Measurements from ENCODE around the gene UNC13A.

UNC13A gene

DNA sequence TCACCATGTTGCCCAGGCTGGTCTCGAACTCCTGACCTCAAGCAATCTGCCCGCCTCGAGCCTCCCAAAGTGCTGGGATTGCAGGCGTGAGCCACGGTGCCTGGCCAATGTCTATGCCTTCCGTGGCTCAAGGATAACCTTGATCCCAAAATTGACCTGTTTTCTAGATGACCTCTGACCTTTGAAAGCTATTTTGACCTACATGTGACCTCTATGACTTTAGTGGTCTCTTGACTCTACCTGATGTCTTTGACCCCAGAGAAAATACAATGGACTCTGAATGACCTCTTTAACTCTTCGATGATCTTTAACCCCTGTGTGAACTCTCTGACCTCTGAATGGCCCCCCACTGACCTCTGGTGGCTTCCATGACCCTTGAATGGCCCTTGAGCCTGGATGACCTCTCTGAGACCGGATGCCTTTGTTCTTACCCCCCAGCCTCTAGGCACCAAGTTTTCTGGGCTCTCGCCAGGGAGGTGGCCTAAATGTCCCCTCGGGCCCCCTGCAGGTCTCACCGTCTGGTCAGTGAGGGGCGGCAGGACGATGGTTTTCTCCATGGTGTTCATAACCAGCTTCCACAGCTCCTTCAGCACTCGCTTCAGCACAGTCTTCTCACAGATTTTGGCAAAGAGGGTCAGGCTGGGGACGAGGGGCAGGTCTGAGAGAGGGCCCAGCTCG, 63.7 kb downstream of the UNC13A start:
- TF ChIP-seq, protein P1, sequence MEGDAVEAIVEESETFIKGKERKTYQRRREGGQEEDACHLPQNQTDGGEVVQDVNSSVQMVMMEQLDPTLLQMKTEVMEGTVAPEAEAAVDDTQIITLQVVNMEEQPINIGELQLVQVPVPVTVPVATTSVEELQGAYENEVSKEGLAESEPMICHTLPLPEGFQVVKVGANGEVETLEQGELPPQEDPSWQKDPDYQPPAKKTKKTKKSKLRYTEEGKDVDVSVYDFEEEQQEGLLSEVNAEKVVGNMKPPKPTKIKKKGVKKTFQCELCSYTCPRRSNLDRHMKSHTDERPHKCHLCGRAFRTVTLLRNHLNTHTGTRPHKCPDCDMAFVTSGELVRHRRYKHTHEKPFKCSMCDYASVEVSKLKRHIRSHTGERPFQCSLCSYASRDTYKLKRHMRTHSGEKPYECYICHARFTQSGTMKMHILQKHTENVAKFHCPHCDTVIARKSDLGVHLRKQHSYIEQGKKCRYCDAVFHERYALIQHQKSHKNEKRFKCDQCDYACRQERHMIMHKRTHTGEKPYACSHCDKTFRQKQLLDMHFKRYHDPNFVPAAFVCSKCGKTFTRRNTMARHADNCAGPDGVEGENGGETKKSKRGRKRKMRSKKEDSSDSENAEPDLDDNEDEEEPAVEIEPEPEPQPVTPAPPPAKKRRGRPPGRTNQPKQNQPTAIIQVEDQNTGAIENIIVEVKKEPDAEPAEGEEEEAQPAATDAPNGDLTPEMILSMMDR (conservative IDR thresholded peaks at IDR 0.05): no peak
- TF ChIP-seq ZFX (IDR thresholded peaks at IDR 0.05): no peak
- H3K27ac ChIP-seq: no peak overlapping the region

DNA sequence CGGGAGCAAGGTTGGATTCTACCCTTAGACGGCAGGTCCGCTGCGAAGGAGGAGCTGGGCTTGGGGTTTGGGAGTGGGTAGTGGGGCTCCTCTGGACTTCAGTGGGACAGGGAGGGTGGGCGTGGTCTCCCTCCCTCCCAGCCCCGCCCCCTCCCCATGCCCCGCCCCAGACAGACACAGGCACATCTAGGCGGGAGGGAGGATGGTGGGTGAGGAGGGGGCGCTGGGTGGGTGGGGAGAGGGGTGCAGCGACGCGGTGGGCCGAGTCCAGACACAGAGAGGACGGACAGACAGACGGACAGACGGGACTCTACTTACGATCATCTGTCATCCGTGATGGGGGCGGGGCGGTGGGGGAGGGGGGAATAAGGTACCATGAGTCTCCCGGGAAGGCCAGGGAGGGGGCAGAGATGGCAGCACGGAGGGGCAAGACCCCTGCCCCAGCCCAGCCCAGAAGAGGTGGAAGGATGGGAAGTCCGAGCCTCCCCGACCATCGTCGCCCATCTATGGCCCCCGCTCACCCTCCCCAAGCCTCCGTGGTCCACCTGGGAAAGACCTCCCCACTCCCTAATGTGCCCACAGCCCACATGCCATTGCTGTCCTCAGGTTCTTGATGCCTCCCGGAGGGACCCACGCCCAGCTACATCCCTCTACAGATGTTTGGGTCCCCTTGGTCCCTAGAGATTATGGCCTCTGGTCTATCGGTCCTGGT, 64.8 kb downstream of the UNC13A start:
- H3K27ac ChIP-seq: no peak overlapping the region
- TF ChIP-seq, protein P1 (conservative IDR thresholded peaks at IDR 0.05): no peak
- TF ChIP-seq ZFX (IDR thresholded peaks at IDR 0.05): no peak

DNA sequence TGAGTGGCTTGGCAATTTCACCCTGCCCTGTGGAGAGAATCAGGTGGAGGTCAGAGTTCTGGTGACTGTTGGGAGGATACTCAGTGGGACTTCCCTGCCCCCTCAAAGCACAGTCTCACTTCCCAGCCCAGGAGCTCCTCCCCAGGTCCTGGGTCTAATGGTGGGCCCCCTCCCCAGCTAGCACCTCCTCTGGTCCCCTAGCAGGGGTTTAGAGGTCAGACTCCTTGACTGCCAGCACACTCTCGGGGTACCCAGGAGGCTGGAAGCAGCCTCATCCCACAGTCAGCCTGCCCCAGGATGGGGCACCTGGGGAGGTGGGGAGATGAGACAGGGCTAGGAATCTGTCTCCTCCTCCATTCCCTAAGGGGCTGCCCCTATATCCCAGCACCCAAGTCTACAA, 67.5 kb downstream of the UNC13A start:
- no peak overlapping the region for H3K27ac ChIP-seq
- TF ChIP-seq ZFX (IDR thresholded peaks at IDR 0.05): no peak
- TF ChIP-seq, protein P1 (conservative IDR thresholded peaks at IDR 0.05): no peak

DNA sequence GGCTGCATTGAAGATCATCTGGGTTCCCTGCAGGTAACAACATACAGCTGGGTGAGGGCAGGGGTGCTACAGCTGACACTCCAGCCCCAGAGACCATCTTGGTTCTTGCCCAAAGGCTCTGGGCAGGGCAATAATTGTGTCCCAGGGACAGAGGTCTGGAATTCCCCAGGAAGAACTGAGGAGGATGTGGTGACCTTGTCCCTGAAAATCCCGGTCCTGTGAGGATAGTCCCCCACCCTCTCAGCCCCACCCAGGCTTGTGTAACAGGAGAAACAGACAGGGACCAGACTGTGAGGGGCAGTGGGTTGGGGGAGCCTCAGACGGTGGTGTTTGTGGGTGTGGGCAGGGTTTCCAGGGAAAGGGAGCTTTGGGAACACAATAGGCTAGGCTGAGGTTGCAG, 69.2 kb downstream of the UNC13A start:
- H3K27ac ChIP-seq: no peak overlapping the region
- TF ChIP-seq, protein P1 (conservative IDR thresholded peaks at IDR 0.05): no peak
- TF ChIP-seq ZFX (IDR thresholded peaks at IDR 0.05): no peak

DNA sequence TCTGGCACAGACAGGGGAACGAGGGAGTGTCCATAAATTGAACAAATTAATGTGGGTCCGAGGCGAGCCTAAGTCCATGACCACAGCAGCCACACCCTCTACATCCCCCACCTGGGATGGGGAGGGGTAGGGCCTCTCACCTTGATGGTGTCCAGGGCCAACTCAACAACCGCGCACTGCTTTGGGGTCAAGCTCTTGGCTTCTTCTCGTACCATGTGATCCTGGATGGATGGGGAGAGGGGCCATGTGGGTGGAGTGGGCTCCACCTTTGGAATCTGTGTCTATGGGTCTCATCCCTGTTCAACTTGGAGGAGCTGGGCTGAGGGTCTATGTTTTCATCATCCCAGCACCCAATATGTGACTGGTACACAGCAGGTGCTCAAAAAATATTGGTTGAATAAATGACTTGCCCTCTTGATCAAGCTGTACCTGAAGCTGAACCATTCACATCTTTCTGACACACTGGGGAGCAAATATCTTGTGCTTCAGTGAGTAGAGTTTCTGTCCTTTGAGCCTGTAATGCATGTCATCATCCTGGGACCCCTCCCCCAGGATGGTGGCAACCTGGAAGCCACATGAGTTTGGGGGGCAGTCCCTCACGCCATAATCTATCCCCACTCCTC, 69.8 kb downstream of the UNC13A start:
- TF ChIP-seq, protein P1 (conservative IDR thresholded peaks at IDR 0.05): no peak
- TF ChIP-seq ZFX (IDR thresholded peaks at IDR 0.05): no peak
- H3K27ac ChIP-seq: no peak overlapping the region

DNA sequence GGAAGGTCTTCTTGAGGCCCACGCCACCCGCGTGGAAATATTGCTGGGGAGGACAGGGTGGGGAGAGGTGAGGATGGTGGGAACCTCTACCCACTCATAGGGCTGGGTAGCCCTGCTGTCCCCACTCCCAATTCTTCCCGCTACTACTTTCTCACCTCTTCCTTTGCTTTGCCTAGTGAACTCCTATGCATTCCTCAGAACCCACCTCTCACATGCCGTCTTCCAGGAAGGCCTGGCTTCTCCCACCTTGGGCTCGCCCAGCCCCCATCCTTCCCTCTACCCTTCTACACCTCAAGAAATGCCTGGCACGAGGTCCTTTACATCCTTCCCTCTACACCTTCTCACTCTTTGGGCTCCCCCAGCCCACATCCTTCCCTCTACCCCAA, 70.4 kb downstream of the UNC13A start:
- H3K27ac ChIP-seq: no peak overlapping the region
- TF ChIP-seq ZFX (IDR thresholded peaks at IDR 0.05): no peak
- TF ChIP-seq, protein P1 (conservative IDR thresholded peaks at IDR 0.05): no peak
